Ovary (tissue), 3 donors: ENCODE data around the gene LIMA1.

Experiments used
- EP300 ChIP-seq: sonication (generic); formaldehyde crosslinking; IDR thresholded peaks from one replicate; pipeline ENCODE4 v1.6.1; 2017; ENCODE audit warnings: antibody characterized with exemption
- POLR2A ChIP-seq: fragments of 450-650 bp; IDR thresholded peaks from one replicate; pipeline ENCODE4 v1.6.1; 2017; ENCODE audit warnings: antibody characterized with exemption, mild to moderate bottlenecking, moderate library complexity
- TF ChIP-seq, protein P1 (sequence below), 3 donors: fragments of 450-650 bp in 2 of 3; fragments of 200-600 bp in 1 of 3; IDR thresholded peaks; one replicate each; pipeline versions ENCODE4 v1.5.1 to v1.8.0; 2016 to 2022; ENCODE audit warnings: antibody characterized with exemption in 3 of 3, mild to moderate bottlenecking in 1 of 3
- donor health status: DM: no; HTN: no; CAD: no.

GRCh38 chr12:50147281-50147680, 136.0 kb downstream of the LIMA1 start:
- TF ChIP-seq, protein P1, sequence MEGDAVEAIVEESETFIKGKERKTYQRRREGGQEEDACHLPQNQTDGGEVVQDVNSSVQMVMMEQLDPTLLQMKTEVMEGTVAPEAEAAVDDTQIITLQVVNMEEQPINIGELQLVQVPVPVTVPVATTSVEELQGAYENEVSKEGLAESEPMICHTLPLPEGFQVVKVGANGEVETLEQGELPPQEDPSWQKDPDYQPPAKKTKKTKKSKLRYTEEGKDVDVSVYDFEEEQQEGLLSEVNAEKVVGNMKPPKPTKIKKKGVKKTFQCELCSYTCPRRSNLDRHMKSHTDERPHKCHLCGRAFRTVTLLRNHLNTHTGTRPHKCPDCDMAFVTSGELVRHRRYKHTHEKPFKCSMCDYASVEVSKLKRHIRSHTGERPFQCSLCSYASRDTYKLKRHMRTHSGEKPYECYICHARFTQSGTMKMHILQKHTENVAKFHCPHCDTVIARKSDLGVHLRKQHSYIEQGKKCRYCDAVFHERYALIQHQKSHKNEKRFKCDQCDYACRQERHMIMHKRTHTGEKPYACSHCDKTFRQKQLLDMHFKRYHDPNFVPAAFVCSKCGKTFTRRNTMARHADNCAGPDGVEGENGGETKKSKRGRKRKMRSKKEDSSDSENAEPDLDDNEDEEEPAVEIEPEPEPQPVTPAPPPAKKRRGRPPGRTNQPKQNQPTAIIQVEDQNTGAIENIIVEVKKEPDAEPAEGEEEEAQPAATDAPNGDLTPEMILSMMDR (IDR thresholded peaks at IDR 0.05) = no peak
- TF ChIP-seq POLR2A (no peak), EP300 (no peak)
